Tibial nerve (tissue), 4 donors: ENCODE results near the gene TFF3.

Source experiments
- EP300 ChIP-seq, 2 donors: sonication (generic); formaldehyde crosslinking; IDR thresholded peaks; one replicate each; pipeline ENCODE4 v1.6.1; 2017; ENCODE audit warnings: antibody characterized with exemption in 2 of 2, mild to moderate bottlenecking in 1 of 2
- POLR2A ChIP-seq, 2 donors: fragments of 450-650 bp; IDR thresholded peaks; one replicate each; pipeline ENCODE4 v1.6.1; 2017; ENCODE audit warnings: antibody characterized with exemption in 2 of 2, mild to moderate bottlenecking in 2 of 2, moderate library complexity in 2 of 2
- TF ChIP-seq, protein P1 (sequence below), 5 experiments: fragments of 200-600 bp in 3 of 5; fragments of 450-650 bp in 2 of 5; sonication (generic) in 3 of 5; IDR thresholded peaks; one replicate each; pipeline ENCODE4 v1.5.1; 2016 to 2019; ENCODE audit warnings: antibody characterized with exemption in 5 of 5, mild to moderate bottlenecking in 3 of 5, moderate library complexity in 2 of 5

DNA sequence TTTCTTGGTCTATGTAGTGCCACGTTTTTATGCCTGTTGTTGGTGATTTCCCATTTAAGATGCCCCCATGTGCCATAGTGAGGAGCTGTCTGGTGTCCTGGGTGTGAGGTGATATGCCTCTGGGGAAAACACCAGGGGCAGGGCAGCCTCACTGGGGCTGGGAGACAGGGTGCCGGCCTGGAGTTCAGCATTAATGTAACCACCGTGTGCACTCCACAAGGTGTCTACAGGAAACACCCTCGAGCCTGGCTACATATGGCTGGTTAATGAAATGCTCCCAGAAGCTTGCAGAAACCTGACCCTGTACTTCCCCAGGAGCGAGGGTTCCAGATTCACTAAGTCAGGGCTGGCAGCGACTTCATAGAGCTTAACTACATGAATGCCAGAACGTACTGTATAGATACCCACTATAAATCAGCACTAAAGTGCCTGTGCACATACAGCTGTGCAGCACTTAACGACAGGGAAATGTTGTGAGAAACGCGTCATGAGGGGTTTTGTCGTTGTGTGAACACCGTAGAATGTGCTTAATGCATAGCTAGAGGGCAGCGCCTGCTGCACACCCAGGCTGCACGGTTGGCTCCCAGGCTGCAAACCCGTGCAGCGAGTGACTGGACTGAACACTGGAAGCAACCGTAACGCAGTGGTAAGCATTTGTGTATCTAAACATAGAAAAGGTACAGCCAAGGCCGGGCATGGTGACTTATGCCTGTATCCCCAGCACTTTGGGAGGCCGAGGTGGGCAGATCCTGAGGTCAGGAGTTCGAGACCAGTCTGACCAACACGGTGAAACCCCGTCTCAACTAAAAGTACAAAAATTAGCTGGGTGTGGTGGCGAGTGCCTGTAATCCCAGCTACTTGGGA is 25.2 kb upstream of the TFF3 start:
- no peak for TF ChIP-seq POLR2A (IDR thresholded peaks at IDR 0.05)
- TF ChIP-seq, protein P1, sequence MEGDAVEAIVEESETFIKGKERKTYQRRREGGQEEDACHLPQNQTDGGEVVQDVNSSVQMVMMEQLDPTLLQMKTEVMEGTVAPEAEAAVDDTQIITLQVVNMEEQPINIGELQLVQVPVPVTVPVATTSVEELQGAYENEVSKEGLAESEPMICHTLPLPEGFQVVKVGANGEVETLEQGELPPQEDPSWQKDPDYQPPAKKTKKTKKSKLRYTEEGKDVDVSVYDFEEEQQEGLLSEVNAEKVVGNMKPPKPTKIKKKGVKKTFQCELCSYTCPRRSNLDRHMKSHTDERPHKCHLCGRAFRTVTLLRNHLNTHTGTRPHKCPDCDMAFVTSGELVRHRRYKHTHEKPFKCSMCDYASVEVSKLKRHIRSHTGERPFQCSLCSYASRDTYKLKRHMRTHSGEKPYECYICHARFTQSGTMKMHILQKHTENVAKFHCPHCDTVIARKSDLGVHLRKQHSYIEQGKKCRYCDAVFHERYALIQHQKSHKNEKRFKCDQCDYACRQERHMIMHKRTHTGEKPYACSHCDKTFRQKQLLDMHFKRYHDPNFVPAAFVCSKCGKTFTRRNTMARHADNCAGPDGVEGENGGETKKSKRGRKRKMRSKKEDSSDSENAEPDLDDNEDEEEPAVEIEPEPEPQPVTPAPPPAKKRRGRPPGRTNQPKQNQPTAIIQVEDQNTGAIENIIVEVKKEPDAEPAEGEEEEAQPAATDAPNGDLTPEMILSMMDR (IDR thresholded peaks at IDR 0.05) = no peak
- no peak for TF ChIP-seq EP300 (IDR thresholded peaks at IDR 0.05)
